Mesothelial cell of epicardium (in vitro differentiated cells): ENCODE measurements around the gene ADCYAP1. TPM values are rescaled to one million over a fixed set of nuclear protein-coding genes. Genes with fewer than 3 reads are reported as not detected.

Experiments used
- DNase-seq, 2 experiments: peaks; one replicate each; pipeline ENCODE4 v3.0.0; 2021; ENCODE audit warnings: low spot score in 2 of 2; ENCODE audit not compliant: unreplicated experiment in 2 of 2
- H3K27ac Mint-ChIP-seq: 2 replicates; pipeline ENCODE4 v1.8.0; 2021; ENCODE audit warnings: mixed read lengths
- H3K27me3 Mint-ChIP-seq: 2 replicates; pipeline ENCODE4 v1.8.0; 2021; ENCODE audit warnings: low read depth, mixed read lengths
- H3K36me3 Mint-ChIP-seq: 2 replicates; pipeline ENCODE4 v1.8.0; 2021; ENCODE audit warnings: mixed read lengths
- H3K4me1 Mint-ChIP-seq: 2 replicates; pipeline ENCODE4 v1.8.0; 2021; ENCODE audit warnings: mixed read lengths
- H3K4me3 Mint-ChIP-seq: 2 replicates; pipeline ENCODE4 v1.8.0; 2021; ENCODE audit warnings: mild to moderate bottlenecking, moderate library complexity, mixed read lengths
- H3K9me3 Mint-ChIP-seq: 2 replicates; pipeline ENCODE4 v1.8.0; 2021; ENCODE audit warnings: mixed read lengths
- total RNA-seq: library from RNA; stranded (reverse); gene quantifications from 3 replicates; pipeline ENCODE4 v1.2.1, GENCODE V29; 2021
- TF ChIP-seq, protein P1 (sequence below): fragments of 200-600 bp; sonication (generic); IDR thresholded peaks from one replicate; pipeline ENCODE4 v1.5.0; 2021; ENCODE audit warnings: antibody characterized with exemption; ENCODE audit not compliant: unreplicated experiment

ADCYAP1 gene
- total RNA-seq, 1 donor from 2014 or later: 0.72 TPM

DNA sequence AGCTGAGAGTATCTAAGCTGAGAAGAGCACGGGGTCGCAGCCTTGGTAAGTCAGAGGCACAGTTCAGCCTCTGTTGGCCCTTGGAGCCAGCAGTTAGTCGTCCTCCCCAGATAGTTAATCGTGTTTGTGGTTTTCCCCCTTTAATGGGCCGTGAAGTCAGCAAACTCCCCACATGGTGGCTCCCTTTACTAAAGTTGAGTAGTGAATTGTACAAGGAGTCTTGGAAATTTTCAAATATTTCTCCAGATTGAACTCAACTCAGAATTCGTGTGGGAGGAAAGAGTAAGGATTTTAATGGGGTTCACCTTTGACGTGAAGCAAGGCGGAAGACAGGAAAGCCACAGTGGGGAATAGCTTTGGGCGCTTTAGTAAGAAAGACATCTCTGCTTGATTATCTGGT lies 2.4 kb upstream of the ADCYAP1 start:
- H3K27me3 Mint-ChIP-seq: peaks cover 92% of the 10 kb centered on the region
- no peaks in the 10 kb centered on the region for H3K36me3 Mint-ChIP-seq
- DNase-seq: no peak
- peaks cover 17% of the 10 kb centered on the region for H3K4me1 Mint-ChIP-seq
- H3K27ac Mint-ChIP-seq: no peak overlapping the region
- TF ChIP-seq, protein P1, sequence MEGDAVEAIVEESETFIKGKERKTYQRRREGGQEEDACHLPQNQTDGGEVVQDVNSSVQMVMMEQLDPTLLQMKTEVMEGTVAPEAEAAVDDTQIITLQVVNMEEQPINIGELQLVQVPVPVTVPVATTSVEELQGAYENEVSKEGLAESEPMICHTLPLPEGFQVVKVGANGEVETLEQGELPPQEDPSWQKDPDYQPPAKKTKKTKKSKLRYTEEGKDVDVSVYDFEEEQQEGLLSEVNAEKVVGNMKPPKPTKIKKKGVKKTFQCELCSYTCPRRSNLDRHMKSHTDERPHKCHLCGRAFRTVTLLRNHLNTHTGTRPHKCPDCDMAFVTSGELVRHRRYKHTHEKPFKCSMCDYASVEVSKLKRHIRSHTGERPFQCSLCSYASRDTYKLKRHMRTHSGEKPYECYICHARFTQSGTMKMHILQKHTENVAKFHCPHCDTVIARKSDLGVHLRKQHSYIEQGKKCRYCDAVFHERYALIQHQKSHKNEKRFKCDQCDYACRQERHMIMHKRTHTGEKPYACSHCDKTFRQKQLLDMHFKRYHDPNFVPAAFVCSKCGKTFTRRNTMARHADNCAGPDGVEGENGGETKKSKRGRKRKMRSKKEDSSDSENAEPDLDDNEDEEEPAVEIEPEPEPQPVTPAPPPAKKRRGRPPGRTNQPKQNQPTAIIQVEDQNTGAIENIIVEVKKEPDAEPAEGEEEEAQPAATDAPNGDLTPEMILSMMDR: no peak
- H3K4me3 Mint-ChIP-seq: no peak overlapping the region
- H3K9me3 Mint-ChIP-seq: no peaks in the 10 kb centered on the region

- peaks cover 98% of the 10 kb centered on the region for H3K27me3 Mint-ChIP-seq
- DNase-seq: peak; percentile 63 to 84
- peaks cover 22% of the 10 kb centered on the region for H3K4me1 Mint-ChIP-seq
- TF ChIP-seq, protein P1: no peak
- H3K36me3 Mint-ChIP-seq: no peaks in the 10 kb centered on the region
- no peak overlapping the region for H3K27ac Mint-ChIP-seq
- no peak overlapping the region for H3K4me3 Mint-ChIP-seq
- H3K9me3 Mint-ChIP-seq: no peaks in the 10 kb centered on the region
Observed at GRCh38 chr18:903701-904100, 970 bp upstream of the ADCYAP1 start.

- H3K36me3 Mint-ChIP-seq: no peaks in the 10 kb centered on the region
- no peak for DNase-seq
- TF ChIP-seq, protein P1: no peak
- no peaks in the 10 kb centered on the region for H3K9me3 Mint-ChIP-seq
- H3K27ac Mint-ChIP-seq: no peak overlapping the region
- peaks cover 26% of the 10 kb centered on the region for H3K4me1 Mint-ChIP-seq
- peaks cover 96% of the 10 kb centered on the region for H3K27me3 Mint-ChIP-seq
- peak overlapping the region; percentile 26 for H3K4me3 Mint-ChIP-seq
Observed at GRCh38 chr18:905307-905947, 756 bp downstream of the ADCYAP1 start.

DNA sequence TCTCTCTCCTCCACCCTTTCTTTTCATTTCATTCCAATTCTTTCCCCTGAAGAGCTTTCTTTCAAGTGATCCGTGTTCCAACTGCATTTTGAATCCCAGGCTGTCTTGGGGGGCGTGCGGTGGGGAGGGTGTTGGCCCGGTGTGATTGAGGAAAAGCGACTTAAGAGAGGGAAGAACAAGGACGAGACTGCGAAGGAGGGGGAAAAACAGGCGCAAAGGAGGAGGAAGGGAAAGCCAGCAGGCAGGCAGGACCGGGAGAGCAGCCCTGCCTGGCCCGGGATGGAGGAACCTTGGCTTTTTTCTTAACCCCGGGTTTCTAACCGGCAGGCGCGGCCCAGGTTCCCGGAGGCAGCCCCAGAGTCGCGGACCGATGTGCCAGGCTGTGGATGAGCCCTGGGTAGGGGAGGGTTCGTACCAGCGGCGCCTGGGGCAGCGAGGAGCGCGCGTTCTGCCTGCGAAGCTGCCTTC lies 1.3 kb downstream of the ADCYAP1 start:
- DNase-seq: no peak
- TF ChIP-seq, protein P1: no peak
- Mint-ChIP-seq H3K4me1 (peaks cover 26% of the 10 kb centered on the region), H3K4me3 (peak overlapping the region; percentile 59), H3K9me3 (no peaks in the 10 kb centered on the region), H3K27me3 (peaks cover 96% of the 10 kb centered on the region), H3K36me3 (no peaks in the 10 kb centered on the region), H3K27ac (no peak overlapping the region)

- H3K9me3 Mint-ChIP-seq: no peaks in the 10 kb centered on the region
- H3K36me3 Mint-ChIP-seq: no peaks in the 10 kb centered on the region
- TF ChIP-seq, protein P1: no peak
- peak in 1 of 2 experiments; percentile 40 for DNase-seq
- H3K4me3 Mint-ChIP-seq: peak overlapping the region; percentile 59
- no peak overlapping the region for H3K27ac Mint-ChIP-seq
- H3K27me3 Mint-ChIP-seq: peaks cover 96% of the 10 kb centered on the region
- peaks cover 26% of the 10 kb centered on the region for H3K4me1 Mint-ChIP-seq
Observed at GRCh38 chr18:906416-907114, 1.9 kb downstream of the ADCYAP1 start.
